ENCODE data around the gene MCL1.

DNA sequence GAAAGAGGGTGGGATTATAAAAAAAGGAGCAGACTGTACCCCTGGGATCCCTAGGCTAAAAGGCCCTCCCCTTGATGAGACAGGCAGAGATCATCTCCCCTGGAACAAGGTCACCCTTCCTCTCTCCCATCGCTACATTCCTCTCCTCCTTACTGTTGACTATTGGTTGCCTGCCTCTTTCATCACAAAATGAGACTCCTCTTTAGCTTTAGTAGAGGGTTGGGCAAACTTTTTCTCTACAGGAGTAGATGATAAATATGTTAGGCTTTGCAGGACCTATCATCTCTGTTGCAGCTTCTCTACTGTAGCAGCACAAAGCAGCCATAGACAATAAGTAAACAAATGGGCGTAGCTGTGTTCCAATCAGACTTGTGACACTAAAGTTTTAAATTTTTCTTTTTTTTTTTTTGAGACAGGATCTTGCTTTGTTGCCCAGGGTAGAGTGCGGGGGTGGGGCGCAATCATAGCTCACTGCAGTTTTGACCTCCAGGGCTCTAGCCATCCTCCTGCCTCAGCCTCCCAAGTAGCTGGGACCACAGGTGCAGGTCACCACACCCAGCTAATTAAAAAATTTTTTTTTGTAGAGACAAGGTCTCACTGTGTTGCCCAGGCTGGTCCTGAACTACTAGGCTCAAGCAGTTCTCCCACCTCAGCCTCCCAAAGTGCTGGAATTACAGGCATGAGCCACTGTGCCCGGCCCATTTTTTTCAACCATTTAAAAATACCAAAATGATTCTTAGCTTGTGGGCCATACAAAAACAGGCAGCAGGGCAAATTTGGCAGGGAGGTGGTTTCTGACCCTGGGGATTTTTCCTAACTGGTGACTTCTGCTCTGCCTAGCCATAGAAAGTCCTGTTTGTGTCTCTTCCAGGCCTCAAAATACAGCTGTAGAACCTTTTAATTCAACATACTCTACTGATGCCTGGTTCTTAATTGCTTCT lies 15.1 kb downstream of the MCL1 start:
- TF ChIP-seq POLR2A (IDR thresholded peaks at IDR 0.05) (no peak), CTCF (IDR thresholded peaks at IDR 0.05) (no peak)

Measured in gastroesophageal sphincter (tissue), 3 donors.